ENCODE measurements around the gene ARMC8. TPM values are rescaled to one million over a fixed set of nuclear protein-coding genes. Genes with fewer than 3 reads are reported as not detected.

Gene ARMC8
- total RNA-seq, 1 donor from 2014 or later: 23.4 TPM

DNA sequence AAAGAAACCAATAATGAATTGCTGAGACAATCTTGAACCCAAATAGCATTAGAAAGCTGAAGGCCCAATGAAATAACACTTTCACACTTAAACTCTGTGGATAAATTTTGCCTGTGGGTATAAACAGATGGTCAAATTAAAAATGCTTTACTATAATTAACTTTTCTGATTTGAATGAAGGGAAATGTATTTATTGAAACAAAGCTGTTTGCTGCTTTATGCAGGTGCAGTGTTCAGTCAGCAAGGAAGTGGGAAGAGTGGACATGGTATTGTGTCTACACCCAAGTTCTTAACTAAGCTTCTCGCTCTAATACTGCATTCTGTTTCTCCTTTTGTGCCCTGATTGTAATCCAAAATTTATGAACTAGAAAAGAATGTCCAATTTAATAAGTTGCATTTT lies 110.8 kb downstream of the ARMC8 start:
- H3K4me3 ChIP-seq: no peak overlapping the region
- no peak for DNase-seq (ENCODE audit: low spot score in 2 of 2)
- peaks cover 2 to 49% of the 10 kb centered on the region in 2 donors for H3K36me3 ChIP-seq
- intact Hi-C loops (cut with DNase I): no loop called here
- no peaks in the 10 kb centered on the region for H3K4me1 ChIP-seq
- no peaks in the 10 kb centered on the region for H3K9me3 ChIP-seq
- no peaks in the 10 kb centered on the region for H3K27me3 ChIP-seq
- H3K27ac ChIP-seq: no peak overlapping the region
- TF ChIP-seq, protein P1, sequence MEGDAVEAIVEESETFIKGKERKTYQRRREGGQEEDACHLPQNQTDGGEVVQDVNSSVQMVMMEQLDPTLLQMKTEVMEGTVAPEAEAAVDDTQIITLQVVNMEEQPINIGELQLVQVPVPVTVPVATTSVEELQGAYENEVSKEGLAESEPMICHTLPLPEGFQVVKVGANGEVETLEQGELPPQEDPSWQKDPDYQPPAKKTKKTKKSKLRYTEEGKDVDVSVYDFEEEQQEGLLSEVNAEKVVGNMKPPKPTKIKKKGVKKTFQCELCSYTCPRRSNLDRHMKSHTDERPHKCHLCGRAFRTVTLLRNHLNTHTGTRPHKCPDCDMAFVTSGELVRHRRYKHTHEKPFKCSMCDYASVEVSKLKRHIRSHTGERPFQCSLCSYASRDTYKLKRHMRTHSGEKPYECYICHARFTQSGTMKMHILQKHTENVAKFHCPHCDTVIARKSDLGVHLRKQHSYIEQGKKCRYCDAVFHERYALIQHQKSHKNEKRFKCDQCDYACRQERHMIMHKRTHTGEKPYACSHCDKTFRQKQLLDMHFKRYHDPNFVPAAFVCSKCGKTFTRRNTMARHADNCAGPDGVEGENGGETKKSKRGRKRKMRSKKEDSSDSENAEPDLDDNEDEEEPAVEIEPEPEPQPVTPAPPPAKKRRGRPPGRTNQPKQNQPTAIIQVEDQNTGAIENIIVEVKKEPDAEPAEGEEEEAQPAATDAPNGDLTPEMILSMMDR (IDR thresholded peaks at IDR 0.05): no peak

DNA sequence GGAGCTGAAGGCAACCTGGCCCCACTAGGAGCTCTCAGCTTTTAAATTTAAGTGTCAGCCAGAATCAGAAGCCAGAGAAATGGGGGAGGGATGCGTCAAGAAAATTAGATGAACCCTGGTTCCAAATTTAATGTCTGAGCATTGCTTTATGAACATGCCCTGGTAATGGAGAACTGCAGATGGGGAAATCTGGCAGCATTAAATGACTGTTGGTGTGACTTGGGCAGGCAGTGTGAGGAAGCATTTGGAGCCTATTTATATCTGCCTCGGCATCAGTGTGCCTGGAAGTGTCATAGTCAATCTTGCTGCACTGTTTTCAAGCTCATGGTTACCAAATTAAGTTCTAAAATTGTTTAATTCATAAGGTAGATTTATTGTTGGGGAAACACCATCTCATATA lies 113.5 kb downstream of the ARMC8 start:
- intact Hi-C loops (cut with DNase I): no loop called here
- no peak for DNase-seq (ENCODE audit: low spot score in 2 of 2)
- TF ChIP-seq, protein P1 (IDR thresholded peaks at IDR 0.05): no peak
- Histone ChIP-seq H3K9me3 (no peaks in the 10 kb centered on the region), H3K27ac (no peak overlapping the region), H3K36me3 (peaks cover 0 to 28% of the 10 kb centered on the region in 2 donors), H3K4me3 (no peak overlapping the region), H3K27me3 (no peaks in the 10 kb centered on the region), H3K4me1 (no peaks in the 10 kb centered on the region)

DNA sequence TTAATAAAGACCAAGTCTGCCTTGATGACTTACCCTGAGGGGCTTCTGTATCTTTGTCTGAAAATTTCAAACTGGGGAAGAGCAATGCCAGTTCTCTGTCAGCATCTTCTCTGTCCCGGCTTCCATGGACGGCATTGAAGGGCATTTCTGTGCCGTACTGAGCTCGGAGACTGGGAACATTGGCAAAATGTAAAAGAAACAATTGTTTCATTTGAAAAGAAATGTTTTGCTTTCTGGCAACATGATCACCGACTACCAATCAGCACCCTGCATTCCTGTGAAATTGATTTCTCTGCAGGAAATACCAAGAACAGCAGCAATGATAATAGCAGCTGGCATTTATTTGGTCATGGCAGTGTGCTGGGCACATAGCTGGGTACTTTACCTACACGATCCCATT lies 116.4 kb downstream of the ARMC8 start:
- intact Hi-C loops (cut with DNase I): no loop called here
- H3K4me1 ChIP-seq: no peaks in the 10 kb centered on the region
- DNase-seq (ENCODE audit: low spot score in 2 of 2): no peak
- TF ChIP-seq, protein P1 (IDR thresholded peaks at IDR 0.05): no peak
- H3K4me3 ChIP-seq: no peak overlapping the region
- H3K36me3 ChIP-seq: peaks cover 0 to 8% of the 10 kb centered on the region in 2 donors
- H3K27me3 ChIP-seq: no peaks in the 10 kb centered on the region
- H3K9me3 ChIP-seq: peaks cover 0 to 9% of the 10 kb centered on the region in 2 donors
- no peak overlapping the region for H3K27ac ChIP-seq

DNA sequence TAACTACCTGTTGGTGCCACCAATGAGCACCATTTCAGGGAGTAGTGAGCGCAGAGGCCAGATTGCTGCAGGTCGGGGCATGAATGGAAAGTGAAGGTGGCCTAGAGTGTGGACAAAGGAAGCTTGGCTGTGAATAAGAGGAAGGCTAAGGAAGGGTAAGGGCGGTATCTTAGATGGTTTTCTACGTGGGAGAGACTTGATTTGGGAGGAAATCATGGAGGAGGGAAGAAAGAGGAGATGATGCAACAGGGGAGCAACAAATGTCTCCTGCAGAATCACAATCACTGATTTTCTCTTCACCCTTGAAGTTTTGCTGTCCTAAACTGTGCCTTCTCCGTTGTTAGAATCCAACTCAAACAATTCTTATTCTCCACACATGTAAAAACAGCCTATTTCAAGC lies 120.8 kb downstream of the ARMC8 start:
- no peaks in the 10 kb centered on the region for H3K27me3 ChIP-seq
- peaks cover 11 to 16% of the 10 kb centered on the region in 2 donors for H3K9me3 ChIP-seq
- no peaks in the 10 kb centered on the region for H3K36me3 ChIP-seq
- intact Hi-C loops (cut with DNase I): no loop called here
- no peaks in the 10 kb centered on the region for H3K4me1 ChIP-seq
- no peak for DNase-seq (ENCODE audit: low spot score in 2 of 2)
- TF ChIP-seq, protein P1 (IDR thresholded peaks at IDR 0.05): no peak
- H3K4me3 ChIP-seq: no peak overlapping the region
- H3K27ac ChIP-seq: no peak overlapping the region

DNA sequence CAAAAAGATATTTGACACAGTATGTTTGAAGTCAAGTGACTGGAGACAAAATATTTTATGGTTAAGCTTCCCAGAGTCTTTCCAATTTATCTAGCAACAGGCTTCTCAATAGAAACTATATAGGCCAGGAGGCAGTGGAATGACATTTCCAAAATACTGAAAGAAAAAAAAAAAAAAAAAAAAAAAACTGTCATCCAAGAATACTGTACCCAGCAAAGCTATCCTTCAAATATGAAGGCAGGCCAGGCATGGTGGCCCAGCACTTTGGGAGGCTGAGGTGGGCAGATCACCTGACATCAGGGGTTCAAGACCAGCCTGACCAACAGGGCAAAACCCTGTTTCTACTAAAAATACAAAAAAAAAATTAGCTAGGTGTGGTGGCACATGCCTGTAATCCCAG lies 121.7 kb downstream of the ARMC8 start:
- Histone ChIP-seq H3K36me3 (no peaks in the 10 kb centered on the region), H3K27me3 (no peaks in the 10 kb centered on the region), H3K4me1 (no peaks in the 10 kb centered on the region), H3K9me3 (peaks cover 11 to 16% of the 10 kb centered on the region in 2 donors), H3K27ac (no peak overlapping the region), H3K4me3 (no peak overlapping the region)
- TF ChIP-seq, protein P1 (IDR thresholded peaks at IDR 0.05): no peak
- no peak for DNase-seq (ENCODE audit: low spot score in 2 of 2)
- intact Hi-C loops (cut with DNase I): no loop called here

DNA sequence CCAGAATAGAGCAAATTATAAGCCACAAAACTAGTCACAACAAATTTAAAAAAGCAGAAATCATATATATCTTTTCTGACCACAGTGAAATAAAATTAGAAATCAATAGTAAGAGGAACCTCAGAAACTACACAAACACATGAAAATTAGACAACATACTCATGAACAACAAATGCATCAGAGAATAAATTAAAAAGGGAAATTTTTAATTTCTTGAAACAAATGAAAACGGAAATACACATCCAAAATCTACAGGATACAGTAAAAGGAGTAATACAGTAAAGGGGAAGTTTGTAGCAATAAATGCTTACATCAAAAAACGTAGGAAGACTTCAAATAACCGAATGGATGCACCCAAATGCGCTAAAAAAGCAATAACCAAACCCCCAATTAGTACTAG lies 123.4 kb downstream of the ARMC8 start:
- H3K27me3 ChIP-seq: no peaks in the 10 kb centered on the region
- DNase-seq (ENCODE audit: low spot score in 2 of 2): no peak
- H3K27ac ChIP-seq: no peak overlapping the region
- TF ChIP-seq, protein P1 (IDR thresholded peaks at IDR 0.05): no peak
- no peaks in the 10 kb centered on the region for H3K36me3 ChIP-seq
- H3K4me3 ChIP-seq: no peak overlapping the region
- intact Hi-C loops (cut with DNase I): no loop called here
- H3K9me3 ChIP-seq: peaks cover 11 to 16% of the 10 kb centered on the region in 2 donors
- H3K4me1 ChIP-seq: peaks cover 0 to 2% of the 10 kb centered on the region in 2 donors
